Stimulated activated CD4-positive, alpha-beta T cell treated with anti-CD3 and anti-CD28 coated beads, Interleukin-4, amount 100 ng/mL, for 24 hours (primary cell): Measurements from ENCODE around the gene REEP5.
"Not testable (repeated sequence)": the region's sequence is repeated elsewhere in the genome, so short reads cannot be mapped to it uniquely, and the experiment has no call there.

Source experiments
- DNase-seq: peaks from one replicate; pipeline ENCODE4 v3.0.0-alpha.2; 2020

REEP5 gene

DNA sequence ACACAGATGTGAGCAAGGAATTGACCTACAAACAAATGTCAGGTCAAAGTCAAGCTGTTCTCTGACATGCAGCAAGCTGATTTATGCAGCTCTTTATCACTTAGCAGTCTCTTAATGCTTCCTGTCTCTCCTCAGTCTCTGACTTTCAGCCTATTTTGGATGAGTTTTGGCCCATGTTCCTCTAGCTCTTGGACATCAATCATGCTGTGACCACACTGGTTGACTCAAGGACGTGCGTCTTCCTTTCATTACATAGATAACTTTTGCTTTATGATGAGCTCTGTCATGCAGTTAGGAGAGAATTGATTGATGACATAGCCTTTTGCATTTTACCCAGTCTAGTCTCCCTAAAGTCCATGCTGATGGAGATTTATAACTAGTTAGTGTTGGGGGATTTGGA is 9.4 kb upstream of the REEP5 start:
- no peak for DNase-seq

DNA sequence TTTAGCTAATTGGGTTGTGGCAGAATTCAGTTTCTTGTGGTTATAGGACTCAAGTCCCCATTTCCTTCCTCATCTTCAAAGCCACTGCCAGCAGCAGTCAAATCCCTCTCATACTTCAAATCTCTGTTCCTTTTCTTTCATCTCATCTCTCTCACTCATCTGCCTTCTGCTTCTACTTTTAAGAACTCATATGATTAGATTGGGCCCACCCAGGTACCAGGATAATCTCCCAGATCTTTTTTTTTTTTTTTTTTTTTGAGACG is 8.0 kb upstream of the REEP5 start:
- DNase-seq, result no peak

DNA sequence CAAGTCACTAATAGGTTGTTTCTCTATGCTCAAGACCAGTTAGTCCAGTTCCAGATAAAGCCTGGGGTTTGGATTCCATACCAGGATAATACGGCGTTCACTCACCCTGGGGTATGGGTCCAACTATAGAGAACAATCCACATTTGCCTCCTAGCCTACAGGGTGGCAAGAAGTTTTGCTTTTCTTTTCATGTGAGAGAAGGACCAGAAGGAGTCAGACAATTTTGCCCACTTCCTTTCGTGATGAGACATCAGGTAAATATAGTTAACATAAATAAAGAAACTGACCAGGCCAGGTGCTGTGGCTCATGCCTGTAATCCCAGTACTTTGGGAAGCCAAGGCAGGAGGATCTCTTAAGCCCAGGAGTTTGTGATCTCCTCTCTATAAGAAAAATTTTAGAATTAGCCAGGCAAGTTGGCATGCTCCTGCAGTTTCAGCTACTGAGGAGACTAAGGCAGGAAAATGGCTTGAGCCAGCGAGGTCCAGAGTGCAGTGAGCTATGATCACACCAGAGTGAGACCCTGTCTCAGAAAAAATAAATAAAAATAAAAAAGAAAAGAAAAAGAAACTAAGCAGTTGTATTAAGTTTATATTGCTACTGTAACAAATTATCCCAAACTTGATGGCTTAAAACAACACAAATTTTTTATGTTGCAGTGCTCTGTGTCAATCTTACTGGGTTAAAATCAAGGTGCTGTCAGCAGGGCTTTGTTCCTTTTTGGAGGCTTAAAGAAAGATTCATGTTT is 7.5 kb upstream of the REEP5 start:
- DNase-seq, result no peak

DNA sequence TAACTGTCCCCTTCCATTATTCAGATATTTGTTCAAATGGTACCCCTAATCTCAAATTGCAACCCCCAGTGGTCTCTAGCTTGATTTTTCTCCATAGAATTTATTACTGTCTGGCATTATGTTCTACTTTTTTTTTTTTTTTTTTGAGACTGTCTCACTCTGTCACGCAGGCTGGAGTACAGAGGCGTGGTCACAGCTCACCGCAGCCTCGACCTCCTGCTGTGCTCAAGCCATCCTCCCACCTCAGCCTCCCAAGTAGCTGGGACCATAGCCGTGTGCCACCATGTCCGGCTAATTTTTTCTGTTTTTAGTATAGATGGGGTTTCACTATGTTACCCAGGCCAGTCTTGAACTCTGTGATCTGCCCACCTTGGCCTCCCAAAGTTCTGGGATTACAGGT is 2.0 kb upstream of the REEP5 start:
- no peak for DNase-seq

DNA sequence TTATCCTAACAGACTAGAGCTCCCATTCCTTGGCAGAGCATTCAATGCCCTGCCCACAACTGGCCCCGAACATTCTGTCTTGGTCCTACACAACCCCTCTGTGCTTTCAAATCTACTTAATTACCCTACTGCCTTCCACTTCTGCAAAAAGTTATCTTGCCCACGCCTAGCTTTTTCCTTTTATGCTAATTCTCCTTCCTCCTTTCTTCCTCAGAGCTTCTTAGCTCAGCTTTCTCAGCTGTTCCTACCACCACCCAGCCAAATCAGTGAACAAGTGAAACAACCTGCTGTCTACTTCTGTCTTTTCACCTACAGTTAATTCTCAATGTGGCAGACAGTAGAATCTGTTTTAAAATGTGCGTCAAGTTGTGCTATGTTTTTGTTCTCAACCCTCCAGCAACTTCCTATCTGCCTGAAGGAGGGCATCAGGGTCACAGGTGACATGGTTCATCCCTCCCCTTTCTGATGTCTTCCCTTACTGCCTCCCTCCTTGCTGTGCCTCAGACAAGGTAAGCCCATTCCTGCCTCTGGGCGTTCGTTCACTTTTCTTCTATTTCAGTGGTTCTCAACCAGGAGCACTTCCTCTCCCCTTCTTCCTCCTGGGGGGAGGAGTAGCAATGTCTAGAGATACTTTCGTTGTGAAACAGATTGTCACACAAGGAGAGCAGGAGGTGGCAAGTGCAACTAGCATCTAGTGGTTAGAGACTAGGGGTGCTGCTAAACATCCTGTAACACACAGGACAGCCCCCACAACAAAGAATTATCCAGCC is 1.3 kb upstream of the REEP5 start:
- DNase-seq, result peak; percentile 22

DNA sequence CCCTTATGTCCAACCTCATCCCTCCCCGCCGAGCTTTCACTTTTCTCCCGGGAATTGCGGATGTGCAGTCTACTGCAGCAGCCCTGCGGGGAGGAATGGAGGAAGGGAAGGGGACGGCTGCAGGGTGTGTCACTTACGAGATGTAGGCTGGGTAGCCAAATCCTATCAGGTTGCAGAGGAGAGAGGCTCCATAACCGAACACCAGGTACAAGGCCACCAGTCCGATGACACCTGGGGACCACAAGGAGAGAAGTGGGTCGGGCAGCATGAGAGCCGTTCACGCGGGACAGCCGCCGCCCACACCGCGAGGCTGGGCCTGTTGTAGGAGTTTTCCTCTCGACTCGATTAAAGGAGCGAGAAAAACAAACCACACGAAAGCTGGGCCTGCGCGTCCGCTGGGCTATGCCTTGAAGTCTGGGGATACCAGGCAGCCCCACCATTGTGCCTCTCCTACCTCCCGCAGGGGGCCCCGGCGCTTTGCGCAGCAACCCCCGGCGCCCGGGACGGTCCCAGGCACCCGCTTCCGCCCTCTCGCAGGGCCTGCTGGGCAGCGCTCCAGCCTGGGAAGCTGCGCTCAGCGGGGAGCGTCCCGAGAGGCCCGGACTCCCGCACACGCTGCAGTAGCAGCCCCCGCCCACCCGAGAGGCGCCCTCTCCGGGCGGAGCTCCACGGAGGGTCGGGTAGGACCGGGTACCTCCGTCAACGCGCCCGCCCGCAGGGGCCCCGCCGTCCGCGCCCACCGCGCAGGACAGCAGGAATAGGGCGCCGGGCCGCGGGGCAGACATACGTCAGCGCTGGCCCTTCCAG is 798 bp downstream of the REEP5 start:
- DNase-seq, result peak; percentile 57

DNA sequence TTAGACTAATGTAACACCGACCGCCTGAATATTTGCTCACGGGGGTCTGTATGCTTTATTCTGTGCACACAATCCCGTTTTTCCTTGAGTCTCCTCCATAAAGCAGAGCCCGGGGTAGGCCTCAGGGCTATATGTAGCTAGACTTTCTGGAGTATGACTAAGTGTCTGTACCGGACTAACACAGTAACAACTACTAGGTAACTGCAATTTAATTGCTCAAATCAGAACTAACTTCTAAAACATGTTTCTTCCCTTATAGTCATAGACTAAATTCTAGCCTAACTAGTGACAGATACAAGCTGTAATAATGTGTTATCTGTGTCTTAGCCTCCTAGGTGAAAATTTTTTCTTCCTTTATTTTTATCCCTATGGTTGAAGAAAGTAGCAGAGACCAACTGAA is 2.1 kb downstream of the REEP5 start:
- no peak for DNase-seq

DNA sequence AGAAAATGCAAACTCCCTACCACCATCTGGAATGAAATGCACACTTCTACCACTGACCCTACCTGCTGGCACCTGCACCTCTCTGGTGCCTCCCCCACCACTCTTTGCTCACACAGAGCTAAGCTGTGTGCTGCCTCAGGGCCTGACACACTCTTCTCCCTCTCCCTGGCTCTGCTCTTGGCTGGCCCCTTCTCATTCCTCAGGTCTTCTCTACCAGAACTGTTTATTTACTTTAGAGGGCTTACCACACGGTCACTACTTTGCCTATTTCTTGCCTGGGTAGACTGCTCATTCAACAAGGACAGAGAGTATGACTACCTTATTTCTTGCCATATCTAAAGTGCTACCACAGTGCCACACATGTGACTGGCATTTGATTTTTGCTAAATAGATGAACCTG is 3.3 kb downstream of the REEP5 start:
- DNase-seq, result no peak

DNA sequence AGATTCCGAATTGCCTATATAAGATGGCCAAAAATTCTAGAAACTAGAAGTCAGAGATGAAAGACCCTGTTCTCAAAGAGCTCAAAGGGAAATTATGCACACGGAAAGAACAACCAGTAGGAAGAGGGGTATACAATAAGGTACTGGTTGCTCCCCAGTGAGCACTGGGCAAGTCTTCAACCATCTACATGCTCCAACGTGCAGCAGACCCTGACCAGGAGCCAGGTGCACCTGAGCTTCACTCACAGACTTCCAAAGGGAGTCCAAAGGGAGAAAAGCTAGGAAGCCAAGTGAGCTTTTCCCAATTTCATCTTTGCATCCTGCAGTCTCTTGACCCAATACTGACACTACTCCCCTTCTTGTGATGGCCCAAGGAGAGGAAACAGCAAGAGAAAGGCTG is 3.9 kb downstream of the REEP5 start:
- DNase-seq, result no peak

DNA sequence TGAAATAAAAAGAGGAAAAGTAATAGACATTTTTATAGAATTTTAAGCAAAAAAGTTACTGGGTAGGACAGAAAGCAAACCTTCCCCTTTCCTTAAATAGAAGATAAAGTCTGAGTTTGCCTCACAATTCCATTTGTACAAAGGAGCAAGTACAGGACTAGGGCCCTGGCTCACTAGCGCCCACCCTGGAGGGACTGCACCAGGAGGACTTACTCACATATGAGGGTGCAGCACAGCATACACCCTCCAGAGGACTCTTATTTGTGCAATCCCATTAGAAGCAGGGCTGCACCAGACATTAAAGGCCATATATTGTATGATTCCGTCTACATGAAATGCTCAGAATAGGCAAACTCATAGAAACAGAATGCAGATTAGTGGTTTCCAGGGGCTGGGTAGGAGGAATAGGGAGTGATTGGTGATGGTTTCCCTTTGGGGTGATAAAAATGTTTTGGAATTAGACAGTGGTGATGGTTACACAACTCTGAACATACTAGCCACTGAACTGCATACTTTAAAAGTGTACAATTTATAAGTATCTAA is 4.5 kb downstream of the REEP5 start:
- DNase-seq, result no peak

DNA sequence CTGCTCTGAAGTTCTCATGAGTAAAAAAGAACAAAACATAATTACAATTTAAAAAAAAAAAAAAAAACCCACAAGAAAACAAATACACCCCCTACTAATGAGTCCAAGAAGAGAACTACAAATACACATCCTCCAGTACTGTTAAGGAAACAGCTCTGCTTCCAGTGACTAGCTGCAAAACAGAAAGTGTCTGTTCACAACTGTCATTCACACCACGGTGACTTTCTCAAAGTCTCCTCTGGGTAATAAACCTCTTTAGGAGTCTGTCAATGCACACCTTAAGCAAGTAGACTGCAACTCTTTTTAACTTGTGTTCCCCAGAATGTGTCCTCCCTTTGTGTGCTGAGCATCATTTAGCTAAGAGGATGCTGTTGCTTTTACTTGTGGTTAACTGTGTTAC is 6.2 kb downstream of the REEP5 start:
- no peak for DNase-seq

DNA sequence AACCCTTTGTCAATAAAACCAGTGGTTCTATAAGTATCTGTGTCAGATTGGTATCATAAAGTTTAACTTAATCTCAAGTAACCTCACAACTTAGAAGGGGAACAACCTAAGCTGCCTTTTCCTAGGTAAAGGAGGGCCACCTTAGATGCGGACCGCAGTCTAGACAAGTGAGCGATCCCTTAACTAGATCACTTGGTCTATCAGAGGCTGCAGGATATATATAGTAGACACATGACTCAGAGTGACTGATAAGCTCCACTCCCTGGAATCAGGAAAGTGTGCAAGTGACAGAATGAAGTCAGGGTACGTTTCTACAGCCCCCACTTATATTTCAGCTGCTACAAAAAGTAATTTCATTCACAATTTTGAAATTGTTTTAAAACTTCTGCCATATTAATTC is 7.4 kb downstream of the REEP5 start:
- no peak for DNase-seq

DNA sequence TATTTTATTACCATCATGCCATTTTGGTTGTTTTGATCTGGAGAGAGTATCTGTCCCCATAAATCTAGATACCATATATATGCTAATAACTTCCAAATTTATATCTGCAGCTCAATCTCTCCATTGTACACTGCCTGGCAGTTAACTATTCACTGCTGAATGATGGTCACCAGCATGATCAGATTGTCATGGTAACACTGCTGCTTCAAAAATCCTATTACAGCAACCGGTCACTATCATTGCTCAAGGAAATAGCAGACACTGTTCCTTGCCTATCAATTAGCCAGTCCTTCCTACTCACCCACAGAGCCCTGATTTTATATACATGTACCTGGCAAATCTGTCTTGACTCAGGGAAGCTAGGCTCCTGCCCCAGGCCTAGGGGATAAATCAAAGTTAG is 11.5 kb downstream of the REEP5 start:
- no peak for DNase-seq

DNA sequence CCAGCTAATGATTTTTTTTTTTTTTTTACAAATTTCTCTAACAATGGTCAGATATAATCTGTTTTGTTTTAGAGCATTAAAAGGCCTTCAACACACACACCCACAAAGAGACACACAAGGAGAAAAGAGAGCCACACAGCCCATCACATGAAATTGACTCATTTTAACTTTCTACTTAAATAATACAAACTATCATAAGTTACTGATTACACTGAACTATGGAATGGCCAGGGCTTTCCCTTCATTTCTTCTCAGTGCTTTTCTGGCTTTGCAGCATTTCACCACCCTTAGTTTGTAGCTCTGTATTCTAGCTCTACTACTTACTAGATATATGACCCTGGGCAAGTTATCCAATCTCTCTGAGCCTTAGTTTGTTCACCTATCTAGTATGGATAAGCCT is 13.2 kb downstream of the REEP5 start:
- no peak for DNase-seq

DNA sequence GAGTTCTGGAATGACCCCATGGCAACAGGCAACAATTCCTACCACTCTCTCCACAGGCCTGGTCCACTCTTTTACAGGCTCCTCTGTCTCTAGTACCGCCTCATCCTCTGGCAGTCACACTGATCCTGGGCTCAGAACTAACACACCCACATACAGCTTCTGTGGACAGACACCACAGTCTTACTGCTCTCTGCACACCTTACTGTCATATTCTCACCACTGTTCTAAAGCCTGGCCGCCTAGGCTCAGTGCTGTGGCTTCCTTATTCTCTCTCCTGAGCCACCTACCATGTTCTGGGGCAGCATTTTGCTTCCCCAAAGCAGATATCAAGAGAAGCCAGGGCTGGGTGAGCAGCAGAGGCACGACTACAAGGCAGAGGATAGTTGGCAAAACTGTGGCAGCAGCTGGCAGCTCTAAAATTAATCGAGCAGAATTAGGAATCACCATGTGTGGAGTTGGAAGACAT is 14.8 kb downstream of the REEP5 start:
- DNase-seq, result no peak

DNA sequence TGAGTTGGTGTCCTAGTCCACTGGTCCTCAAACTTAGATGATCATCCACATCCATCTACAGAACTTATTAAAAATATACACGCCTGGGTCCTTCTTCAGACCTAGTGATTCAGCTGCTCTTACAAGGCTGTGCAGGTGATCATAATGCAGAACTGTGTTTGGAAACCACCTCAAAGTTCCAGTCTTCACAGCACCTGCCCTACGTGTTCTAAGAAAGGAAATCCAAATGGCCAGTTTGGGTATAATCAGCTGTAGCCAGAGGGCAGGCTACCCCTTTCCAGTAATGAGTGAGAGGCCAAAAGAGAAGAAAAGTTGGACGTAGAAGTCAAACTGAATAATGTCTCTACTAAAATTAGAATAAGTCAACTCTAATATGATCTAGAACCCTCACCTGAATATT is 15.4 kb downstream of the REEP5 start:
- no peak for DNase-seq

DNA sequence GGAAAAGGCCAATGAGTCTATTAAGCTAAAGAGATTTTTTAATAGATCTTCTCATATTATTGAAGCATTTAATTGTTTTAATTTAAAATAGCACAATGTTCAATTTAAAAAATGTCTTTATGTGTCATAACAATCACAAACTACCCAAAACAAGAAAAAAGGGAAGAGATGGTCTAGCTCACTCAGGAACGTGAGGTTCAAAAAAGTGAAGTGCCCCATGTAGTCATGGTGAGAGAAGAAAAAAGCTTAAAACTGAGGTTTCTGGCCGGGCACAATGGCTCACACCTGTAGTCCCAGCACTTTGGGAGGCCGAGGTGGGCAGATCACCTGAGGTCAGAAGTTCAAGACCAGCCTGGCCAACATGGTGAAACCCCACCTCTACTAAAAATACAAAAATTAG is 17.0 kb downstream of the REEP5 start:
- DNase-seq, result not testable (repeated sequence)

DNA sequence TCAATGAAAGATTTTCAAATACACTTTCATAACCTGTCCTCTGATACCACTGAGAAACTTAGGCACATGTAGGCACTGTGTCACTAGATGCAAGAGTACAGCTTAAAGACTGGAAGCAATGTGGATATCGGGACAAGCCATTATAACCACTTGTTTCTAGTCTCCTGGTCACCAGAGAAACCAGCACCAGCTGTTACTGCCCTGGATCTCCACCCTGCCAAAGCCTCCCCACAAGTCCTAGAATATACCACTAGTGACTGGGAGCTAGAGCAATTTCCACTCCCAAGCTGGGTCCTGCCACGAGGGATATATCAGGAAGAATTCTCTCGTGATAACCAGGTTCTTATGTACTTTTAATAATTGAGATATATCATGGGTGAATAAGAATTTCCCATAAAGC is 19.5 kb downstream of the REEP5 start:
- DNase-seq, result no peak

DNA sequence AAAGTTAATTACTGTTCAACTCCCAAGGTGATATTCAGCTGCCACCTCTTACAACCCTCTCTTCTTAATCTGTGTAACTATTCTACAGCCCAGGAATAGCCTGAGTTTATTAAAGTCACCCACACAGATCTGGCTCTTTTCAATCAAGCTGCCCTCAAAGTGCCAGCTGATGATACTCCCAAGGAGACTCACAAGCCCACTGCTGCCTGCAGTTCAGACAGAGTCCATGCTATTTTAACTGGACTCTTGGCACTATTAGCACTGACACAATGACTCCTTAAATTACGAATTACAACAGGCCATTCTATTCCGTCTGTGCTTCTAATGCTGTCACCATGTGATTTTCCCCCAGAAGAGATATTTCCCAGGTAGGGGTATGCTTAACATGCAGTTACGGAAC is 26.3 kb downstream of the REEP5 start:
- DNase-seq, result no peak

DNA sequence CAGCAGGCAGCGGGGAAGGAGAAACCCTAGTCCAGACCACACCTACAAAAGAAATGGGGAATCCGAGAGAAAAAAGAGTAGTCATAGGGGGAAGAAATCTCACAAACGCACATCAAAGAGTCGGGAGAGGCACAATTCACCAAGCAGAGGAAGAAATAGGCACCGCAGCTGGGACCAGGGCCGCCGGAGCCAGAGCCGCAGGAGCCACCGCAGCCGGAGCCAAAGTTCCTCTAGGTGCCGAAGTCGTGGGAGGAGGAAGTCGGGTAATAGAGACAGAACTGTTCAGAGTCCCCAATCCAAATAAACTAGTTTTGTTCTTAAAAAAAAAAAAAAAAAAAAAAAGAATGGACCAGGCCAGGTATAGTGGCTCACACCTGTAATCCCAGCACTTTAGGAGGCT is 29.3 kb downstream of the REEP5 start:
- no peak for DNase-seq

DNA sequence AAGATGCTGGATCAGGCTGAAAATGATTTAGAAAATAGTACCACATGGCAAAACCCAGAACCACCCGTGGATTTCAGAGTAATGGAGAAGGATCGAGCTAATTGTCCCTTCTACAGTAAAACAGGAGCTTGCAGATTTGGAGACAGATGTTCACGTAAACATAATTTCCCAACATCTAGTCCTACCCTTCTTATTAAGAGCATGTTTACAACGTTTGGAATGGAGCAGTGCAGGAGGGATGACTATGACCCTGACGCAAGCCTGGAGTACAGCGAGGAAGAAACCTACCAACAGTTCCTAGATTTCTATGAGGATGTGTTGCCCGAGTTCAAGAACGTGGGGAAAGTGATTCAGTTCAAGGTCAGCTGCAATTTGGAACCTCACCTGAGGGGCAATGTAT is 30.0 kb downstream of the REEP5 start:
- not testable (repeated sequence) for DNase-seq

DNA sequence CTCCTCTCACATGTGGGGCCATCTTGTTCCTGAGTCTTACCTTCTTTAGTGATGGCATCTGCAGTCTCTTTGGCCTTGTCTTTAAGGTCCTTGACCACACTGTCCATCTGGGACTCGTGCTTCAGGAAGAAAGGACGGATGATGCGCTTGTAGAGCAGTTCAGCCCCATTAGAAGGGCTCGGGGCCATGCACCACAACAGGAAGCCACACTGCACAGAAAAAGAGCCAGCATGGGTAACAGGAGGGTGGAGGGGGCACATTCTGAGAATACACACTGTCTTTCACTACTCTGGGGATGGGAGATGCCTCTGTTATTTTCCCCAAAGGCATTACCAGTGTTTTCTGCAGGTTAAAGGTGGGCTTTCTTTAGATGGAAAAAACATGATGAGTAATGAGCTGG is 35.1 kb downstream of the REEP5 start:
- no peak for DNase-seq

DNA sequence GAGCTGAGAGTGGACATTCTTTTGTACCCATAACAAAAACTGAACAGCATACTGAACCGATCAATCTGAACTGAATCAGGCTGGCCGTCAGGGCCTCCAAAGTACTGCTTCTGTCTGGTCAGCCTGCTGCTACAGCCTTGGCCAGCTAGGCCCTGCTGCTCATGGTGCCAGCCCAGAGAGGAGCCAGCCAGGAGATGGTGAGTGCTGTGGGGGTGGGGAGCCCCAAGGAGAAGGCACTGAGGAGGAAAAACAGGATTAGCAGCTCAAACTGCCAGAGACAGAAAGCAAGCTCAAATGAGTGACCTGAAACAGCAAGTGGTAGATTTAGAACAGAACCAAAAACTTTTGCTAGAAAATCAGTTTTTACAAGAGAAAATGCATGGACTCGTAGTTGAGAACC is 37.0 kb downstream of the REEP5 start:
- DNase-seq, result no peak

DNA sequence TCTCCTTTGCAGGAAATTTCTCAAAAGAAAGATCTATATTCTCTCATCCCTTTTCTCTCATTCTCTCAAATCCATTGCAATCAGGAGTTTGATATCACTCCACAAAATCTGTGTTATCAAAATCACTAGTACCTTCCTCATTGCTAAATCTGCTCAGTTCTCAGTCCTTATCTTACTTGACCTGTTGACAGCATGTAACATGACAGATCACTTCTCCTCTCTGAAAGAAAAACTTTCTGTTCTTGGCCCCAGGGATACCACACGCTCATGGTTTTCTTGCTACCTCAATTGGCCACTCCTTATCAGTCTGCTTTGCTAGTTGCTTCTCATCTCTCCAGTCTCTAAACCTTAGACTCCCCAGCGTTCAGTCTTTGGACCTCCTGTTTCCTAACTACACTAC is 38.8 kb downstream of the REEP5 start:
- DNase-seq, result no peak
